Thyroid gland (tissue), 4 donors: ENCODE results near the gene COQ10A.

Experiments used
- POLR2A ChIP-seq, 2 donors: fragments of 450-650 bp; IDR thresholded peaks; one replicate each; pipeline ENCODE4 v1.6.1; 2017; ENCODE audit warnings: antibody characterized with exemption in 2 of 2, mild to moderate bottlenecking in 2 of 2, moderate library complexity in 1 of 2
- TF ChIP-seq, protein P1 (sequence below), 6 experiments: fragments of 200-600 bp in 3 of 6; fragments of 450-650 bp in 3 of 6; sonication (generic) in 3 of 6; IDR thresholded peaks; one replicate each; pipeline ENCODE4 v1.5.1; 2016 to 2019; ENCODE audit warnings: antibody characterized with exemption in 6 of 6, mild to moderate bottlenecking in 2 of 6, inconsistent platforms in 1 of 6, moderate library complexity in 1 of 6

DNA sequence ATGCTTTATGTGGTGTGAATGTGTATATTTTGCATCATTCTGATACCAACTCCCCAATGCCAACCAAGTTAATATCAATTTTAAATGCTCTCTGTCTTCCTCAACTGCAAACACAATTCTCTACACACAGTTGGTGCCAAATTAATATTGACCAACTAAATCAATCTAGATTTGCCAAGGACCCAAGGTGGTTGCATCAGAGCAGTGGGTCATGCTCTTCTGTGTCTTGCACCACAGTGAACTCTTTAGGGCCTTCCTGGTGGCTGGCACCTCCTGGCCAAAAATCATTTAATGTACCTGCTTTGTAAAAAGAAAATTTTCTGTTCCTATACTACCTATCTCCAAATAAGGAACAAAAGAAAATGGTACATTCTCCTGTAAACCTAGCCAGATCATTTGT, 14.1 kb downstream of the COQ10A start:
- TF ChIP-seq, protein P1, sequence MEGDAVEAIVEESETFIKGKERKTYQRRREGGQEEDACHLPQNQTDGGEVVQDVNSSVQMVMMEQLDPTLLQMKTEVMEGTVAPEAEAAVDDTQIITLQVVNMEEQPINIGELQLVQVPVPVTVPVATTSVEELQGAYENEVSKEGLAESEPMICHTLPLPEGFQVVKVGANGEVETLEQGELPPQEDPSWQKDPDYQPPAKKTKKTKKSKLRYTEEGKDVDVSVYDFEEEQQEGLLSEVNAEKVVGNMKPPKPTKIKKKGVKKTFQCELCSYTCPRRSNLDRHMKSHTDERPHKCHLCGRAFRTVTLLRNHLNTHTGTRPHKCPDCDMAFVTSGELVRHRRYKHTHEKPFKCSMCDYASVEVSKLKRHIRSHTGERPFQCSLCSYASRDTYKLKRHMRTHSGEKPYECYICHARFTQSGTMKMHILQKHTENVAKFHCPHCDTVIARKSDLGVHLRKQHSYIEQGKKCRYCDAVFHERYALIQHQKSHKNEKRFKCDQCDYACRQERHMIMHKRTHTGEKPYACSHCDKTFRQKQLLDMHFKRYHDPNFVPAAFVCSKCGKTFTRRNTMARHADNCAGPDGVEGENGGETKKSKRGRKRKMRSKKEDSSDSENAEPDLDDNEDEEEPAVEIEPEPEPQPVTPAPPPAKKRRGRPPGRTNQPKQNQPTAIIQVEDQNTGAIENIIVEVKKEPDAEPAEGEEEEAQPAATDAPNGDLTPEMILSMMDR (IDR thresholded peaks at IDR 0.05), result no peak
- TF ChIP-seq POLR2A (IDR thresholded peaks at IDR 0.05), result no peak
